GM12891 (cell line): ENCODE data around the gene PTPN12.

Experiments used
- POLR2A ChIP-seq: IDR thresholded peaks from 2 replicates; pipeline ENCODE4 v1.6.1; 2011; ENCODE audit warnings: low read depth, low read length, control low read depth
- POLR2AphosphoS5 ChIP-seq: IDR thresholded peaks from 2 replicates; pipeline ENCODE4 v1.6.1; 2011; ENCODE audit warnings: low read depth, low read length, control low read depth

DNA sequence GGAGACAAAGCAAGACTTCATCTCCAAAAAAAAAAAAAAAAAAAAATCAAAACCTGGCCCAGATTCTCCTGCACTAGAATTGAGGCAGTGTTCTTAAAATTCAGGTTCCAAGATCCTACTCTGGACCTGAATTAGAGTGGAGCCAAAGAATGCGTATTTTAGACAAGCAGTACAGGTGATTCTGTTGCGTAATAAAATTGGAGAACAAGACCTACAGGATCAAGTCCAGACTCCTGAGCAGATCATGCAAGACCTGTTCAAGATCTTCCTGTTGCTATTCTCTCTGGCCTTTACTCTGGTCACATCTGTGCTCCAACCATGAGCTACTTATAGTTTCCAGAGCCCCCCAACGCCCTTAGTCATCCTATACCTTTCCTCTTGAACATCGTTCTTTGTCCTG lies 107.7 kb downstream of the PTPN12 start:
- TF ChIP-seq POLR2A (no peak), POLR2AphosphoS5 (no peak)
